ENCODE data around the gene ABCC4.

ABCC4 gene

DNA sequence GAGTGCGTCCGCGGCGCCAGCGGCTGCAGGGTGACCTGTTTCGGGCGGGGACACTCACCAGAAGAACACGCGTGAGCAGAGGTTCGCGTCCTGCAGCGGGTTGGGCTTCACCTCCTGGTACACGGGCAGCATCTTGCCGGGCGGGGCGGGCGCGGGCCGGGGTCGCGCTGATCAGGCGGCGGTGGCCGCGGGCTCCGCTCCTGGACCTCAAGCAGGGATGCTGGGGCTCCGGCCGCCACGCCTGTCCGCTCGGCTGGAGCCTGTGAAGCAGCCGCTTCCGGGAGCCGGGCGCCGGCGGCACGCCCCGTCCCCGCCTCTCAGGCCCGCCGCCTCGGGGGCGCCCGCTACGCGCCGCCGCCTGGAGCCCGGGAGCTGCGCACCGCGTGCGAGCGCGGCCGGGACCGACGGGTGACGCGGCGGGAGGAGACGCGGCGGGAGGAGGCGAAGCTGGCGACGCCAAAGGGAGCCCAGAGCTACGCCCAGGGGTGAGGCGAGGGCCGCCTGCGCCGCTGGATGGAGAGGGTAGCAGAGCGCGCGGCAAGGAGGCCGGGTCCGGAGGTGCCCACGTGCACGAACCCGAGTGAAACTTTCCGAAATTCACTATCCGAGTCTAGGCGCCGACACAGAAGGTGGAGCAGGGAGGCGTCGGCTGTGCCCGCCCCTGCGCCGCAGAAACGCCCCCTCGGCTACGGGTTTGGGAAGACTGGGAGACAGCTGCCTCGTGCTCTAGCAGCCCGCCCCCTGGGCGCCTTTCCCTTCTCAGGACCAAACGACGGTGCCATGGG is at the start of gene ABCC4:
Gene ABCC4, minus strand, starts transcription at position 269 of the 785 bp plus-strand sequence. Its CDS starts 137 bp downstream, at position 132.
- peak; percentile 70 for DNase-seq

- no peak for DNase-seq
These were observed 48.0 kb upstream of the ABCC4 start for GRCh38 chr13:95349267-95349666.

GRCh38 chr13:95343944-95344343 is 42.7 kb upstream of the ABCC4 start:
- no peak for DNase-seq

DNA sequence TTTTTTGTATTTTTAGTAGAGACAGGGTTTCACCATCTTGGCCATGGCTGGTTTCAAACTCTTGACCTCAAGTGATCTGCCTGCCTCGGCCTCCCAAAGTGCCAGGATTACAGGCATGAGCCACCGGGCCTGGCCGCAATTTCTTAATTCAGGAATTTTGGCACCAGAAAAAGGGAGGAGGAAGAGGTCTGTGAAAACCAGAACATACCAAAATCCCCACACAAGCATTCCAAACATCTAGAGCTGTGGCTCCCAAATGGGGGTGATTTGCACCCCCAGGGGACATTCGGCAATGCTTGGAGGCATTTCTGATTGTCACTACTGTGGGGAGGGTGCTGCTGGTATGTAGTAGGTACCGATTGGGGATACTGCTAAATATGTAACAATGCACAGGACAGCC is 40.2 kb upstream of the ABCC4 start:
- DNase-seq: no peak

DNA sequence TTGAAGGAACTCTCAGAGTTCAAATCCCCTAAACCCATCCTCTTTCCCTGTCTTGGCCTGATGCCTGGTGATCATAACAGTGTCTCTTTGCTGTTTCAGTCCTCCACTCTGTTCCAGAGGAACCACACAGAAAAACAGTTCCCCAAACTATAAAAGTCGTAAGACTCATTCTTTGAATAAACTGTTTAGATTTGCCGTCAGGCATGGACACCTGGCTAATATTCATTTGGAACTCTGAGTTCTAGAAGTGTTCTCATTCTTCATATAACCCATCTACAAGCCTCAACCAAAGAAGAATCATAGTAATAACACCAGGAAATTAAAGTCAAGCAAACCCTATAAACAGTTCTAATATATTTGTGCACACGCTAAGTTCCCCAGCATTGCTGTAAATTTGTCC is 37.7 kb upstream of the ABCC4 start:
- no peak for DNase-seq

DNA sequence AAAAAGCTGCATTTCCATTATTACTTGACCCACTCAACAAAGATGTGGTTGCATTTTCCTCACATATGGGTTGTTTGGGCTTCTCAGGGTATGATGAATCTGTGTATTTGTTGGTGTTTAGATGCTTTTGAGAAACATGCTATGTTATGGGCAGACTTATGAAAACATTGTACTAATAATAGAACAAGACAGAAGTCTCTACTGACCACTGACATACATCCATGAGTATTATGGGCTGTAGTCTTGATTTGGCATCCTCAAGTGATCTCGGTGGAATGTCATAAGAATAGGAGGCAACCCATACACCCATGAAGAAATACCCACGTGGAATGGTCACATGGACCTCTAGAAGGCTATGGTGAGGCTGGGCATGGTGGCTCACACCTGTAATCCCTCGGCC is 36.3 kb upstream of the ABCC4 start:
- DNase-seq: no peak

- no peak for DNase-seq
These were observed 34.4 kb upstream of the ABCC4 start for GRCh38 chr13:95335667-95336066.

- no peak for DNase-seq
These were observed 27.1 kb upstream of the ABCC4 start for GRCh38 chr13:95328386-95328785.

GRCh38 chr13:95327190-95327589 is 25.9 kb upstream of the ABCC4 start:
- DNase-seq: no peak

- DNase-seq: no peak
These were observed 25.4 kb upstream of the ABCC4 start for GRCh38 chr13:95326695-95327094.

DNA sequence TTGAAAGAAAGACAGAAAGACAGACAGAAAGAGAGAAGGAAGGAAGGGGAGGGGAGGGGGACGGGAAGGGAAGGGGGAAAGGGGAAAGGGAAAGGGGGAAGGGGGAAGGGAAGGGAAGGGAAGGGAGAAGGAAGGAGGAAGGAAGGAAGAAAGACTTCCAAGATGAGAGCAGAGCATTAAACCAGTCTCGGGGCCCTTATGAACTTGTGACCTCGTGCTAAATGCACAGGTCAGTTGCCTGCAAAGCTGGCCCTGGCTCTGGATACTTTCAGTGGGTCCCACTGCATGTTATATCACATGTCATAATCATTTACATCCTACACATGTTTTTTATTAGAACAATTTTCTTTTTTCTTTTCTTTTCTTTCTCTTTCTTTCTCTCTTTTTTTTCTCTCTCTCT is 24.2 kb upstream of the ABCC4 start:
- no peak for DNase-seq

DNA sequence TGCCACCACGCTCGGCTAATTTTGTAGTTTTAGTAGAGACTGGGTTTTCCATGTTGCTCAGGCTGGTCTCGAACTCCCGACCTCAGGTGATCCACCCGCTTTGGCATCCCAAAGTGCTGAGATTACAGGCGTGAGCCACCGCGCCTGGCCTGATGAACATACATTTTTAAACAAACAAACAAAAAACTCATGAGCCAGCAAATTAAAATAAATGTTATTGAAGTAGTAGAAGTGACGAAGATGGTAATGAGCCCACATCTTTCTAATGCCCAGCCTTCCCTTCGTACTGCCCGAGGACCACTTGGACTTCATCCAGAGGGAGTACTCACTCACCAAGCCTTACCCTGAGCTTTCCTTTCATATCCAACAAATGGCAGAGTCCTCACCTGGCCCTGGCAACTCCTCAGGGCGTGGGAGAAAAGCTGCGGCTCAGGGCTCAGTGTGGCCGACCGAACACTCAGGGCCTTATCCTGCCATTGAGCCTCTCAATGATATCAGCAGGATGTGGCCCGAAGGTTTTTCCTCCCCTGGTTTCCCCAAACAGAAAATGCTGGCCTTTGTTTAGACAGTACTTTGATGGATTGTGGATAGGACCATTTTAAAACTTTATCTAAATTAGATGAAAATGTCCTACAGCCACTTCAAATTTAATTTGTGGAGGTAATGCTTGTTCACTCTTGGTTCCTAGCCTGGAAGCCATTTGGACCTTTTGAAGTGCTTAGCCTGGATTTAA is 22.8 kb upstream of the ABCC4 start:
- DNase-seq: no peak

DNA sequence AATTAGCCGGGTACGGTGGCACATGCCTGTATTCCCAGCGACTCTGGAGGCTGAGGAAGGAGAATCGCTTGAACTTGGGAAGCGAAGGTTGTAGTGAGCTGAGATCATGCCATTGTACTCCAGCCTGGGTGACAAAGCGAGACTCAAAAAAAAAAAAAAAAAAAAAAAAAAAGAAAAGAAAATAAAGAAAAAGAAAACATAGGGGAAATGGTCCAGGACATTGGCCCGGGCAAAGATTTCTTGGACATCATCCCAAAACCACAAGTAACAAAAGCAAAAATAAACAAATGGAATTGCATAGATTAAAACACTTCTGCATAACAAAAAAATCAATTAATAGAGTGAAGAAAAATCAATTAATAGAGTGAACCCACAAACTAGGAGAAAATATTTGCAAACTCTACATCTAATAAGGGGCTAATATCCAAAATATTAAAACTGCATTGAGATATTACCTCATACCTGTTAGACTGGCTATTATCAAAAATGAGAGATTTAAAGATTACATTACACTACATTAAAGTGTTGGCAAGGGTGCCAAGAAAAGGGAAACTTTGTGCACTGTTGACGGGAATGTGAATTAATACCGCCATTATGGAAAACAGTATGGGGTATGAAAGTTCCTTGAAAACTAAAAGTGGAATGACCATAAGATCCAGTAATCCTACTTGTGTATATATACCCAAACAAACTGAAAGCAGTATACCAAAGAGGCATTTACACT is 18.5 kb upstream of the ABCC4 start:
- DNase-seq: no peak

GRCh38 chr13:95317039-95317989 is 16.1 kb upstream of the ABCC4 start:
- no peak for DNase-seq

GRCh38 chr13:95315752-95316151 is 14.5 kb upstream of the ABCC4 start:
- no peak for DNase-seq

- DNase-seq: no peak
These were observed 6.3 kb upstream of the ABCC4 start for GRCh38 chr13:95307507-95307906.

- DNase-seq: no peak
These were observed 3.2 kb upstream of the ABCC4 start for GRCh38 chr13:95304453-95304852.

- peak; percentile 37 for DNase-seq
These were observed 730 bp upstream of the ABCC4 start for GRCh38 chr13:95301968-95302393.

GRCh38 chr13:95300625-95301182 is 547 bp downstream of the ABCC4 start:
- peak; percentile 54 for DNase-seq

DNA sequence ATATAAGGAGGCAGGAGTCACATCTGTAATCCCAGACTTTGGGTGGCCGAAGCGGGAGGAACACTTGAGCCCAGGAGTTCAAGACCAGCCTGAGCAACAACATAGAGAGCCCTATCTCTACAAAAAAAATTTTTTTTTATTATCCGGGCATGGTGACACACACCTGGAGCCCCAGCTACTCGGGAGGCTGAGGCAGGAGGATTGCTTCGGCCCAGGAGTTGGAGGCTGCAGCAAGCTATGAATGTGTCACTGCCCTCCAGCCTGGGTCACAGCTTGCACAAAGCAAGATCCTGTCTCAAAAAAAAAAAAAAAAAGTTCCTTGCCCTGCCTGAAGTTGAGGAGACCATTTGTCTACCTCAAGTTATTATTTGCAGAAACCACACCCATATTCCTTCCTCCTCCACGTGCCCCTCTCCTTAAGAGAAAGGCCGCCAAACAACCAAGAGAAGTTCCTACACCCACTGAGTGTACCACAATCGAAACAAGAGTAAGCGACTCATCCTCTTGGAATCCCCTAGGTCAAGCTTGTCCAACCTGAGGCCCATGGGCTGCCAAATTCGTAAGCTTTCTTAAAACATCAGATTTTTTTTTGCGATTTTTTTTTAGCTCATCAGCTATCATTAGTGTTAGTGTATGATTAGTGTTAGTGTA is 2.2 kb downstream of the ABCC4 start:
- no peak for DNase-seq

GRCh38 chr13:95298169-95298965 is 2.9 kb downstream of the ABCC4 start:
- no peak for DNase-seq
